ENCODE measurements around the gene CSF3.

GRCh38 chr17:40033339-40033738 lies 18.1 kb downstream of the CSF3 start:
- TF ChIP-seq CTCF (IDR thresholded peaks at IDR 0.05) (no peak), EP300 (IDR thresholded peaks at IDR 0.05; ENCODE audit: low read depth) (no peak)

Data from transverse colon (tissue), 3 donors.